ENCODE measurements around the gene SOCS2.
"Not testable (repeated sequence)": the region's sequence is repeated elsewhere in the genome, so short reads cannot be mapped to it uniquely, and the experiment has no call there.

SOCS2 gene

DNA sequence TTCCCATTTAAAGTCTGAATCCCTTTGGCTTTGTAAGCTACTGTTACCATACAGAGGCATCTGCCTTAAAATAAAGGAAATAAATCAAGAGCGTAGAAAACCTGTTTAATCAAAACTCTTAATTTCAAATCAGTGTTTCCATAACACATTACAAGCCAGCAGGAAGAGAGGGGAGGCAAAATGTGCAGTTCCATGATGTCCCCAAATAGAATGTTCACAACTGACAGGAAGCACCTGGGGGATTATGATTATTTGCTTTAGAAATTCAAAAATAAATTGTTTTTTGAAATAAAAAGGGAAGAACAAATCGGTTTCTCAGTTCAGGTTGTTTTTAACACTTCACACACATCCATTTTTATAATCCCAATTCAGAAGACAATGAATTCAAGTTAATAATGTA, 21.4 kb downstream of the SOCS2 start:
- no peak for DNase-seq (ENCODE audit: low read depth in 3 of 3)

DNA sequence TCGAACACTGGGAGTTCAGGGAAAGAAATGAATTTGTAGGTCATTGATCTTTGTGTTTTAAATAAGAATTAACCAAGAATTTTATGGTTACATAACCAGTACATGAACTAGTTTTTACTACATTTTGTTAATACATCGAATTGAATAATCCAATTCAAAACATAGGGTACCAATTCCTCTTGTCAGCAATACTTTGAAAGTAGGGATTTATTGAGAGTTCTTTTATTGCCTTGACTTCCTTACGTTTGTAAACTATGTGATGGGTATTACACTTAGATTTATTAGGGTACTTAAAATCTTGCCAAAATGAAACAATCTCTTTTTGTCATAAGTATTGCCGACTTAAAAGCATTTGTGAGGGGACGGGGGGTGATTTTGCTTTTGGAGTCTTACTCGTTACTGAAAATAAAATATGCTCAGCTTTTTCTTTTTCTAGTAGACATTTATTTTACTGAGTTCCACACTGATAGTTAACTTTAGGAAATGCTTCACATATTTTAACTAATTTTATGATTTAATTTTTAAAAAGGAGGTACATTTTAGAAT, 22.4 kb downstream of the SOCS2 start:
- no peak for DNase-seq (ENCODE audit: low read depth in 3 of 3)

DNA sequence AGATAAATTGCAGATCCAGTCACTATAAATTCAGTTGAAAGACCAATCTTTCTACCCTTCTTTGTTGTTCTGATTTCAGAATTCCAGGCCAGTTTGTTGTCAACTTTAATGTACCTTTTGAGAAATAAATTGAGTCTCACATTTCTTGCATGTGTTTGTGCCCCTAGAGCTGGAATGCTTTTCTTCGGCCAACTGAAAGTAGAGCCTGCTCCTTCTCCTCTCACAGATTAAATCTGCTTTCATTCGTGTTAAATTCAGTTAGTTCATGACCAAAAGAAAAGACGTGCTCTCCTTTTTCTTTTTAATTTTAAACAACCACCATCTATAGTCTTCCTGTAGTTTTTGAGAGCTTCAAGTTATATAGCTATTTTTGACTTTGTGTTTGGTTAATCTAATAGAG, 22.9 kb downstream of the SOCS2 start:
- no peak for DNase-seq (ENCODE audit: low read depth in 3 of 3)

DNA sequence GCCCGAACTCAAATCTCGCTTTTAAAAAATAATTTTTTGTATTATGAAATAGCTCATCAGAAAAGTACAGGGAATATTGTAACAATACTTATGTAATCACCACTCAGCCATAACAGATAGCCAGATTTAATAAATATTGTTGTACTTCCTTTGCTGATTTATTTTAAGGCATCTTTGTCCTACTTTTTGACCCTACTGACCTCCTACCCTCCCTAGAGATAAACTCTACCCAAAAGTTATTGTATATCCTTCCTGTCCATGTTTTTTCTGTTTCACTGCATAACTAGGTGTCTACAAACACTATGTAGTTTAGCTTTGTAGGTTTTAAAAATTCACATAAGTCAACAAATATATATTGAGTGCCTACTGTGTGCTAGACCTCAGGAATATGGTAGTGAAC, 25.1 kb downstream of the SOCS2 start:
- no peak for DNase-seq (ENCODE audit: low read depth in 3 of 3)

DNA sequence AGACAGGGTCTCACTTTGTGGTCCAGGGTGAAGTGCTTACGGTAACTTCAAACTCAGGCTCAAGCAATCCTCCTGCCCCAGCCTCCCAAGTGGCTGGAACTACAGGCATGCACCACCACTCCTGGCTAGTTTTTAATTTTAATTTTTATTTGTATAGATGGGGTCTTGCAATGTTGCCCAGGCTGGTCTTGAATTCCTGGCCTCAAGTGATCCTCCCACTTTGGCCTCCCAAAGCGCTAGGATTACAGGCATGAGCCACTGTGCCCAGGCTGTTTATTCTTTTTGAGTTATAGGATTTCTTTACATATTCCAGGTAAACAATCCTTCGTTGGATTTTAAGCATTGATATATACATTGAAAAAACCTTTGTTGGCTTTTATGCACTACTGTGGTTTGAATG, 26.7 kb downstream of the SOCS2 start:
- DNase-seq (ENCODE audit: low read depth in 3 of 3), result no peak

DNA sequence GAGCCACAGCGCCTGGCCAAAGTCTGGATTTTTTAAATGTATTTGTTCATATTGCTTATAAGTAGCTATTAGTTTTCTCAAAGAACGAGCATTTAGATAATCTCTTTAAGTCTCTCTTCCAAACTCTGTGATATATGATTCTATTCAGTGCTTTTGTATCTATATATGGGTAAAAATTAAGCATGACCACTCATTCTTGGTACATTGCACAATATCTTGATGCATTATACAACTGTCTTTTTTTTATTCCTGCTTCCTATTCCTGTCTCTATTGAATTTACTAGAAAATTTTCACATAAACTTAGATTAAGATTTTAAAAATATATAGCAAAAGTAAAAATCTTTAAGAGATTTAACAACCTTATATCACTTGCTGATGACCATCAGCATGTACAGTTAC, 29.1 kb downstream of the SOCS2 start:
- DNase-seq (ENCODE audit: low read depth in 3 of 3), result no peak

DNA sequence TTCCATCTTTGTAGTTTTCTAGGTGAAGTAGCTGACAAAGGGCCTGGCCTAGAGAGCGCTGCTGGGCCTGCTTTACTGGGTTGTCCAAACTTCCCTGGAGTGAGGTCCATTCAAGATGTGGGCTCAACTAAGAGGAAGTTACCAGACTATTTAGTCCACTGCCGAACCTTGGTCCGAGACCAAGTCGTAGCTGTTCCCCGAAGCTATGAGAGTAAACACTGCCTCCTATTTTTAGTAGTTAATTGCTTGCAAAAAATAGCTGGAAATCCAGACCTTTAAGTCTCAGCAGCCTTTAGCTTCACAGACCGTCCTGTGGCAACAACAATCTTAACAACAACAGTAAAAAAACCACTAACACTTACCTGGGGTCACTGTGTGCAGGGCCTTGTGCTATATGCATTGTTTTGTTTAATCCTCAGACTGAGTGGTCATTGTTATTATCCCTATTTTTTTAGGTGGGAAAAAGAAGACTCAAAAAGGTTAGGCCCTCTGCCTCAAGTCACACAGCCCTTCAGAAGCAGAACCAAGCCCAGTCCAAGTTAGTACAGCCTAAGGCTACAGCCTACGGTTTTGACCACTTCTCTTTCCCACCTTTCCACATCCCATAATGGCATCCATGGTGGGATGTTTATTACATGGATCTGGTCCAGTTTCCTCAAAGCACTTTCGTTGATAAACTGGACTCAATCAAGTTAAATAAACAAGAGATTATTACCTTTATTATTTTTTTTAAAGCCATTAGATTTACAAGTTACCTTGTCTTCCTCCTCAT, 30.6 kb downstream of the SOCS2 start:
- DNase-seq (ENCODE audit: low read depth in 3 of 3), result no peak

DNA sequence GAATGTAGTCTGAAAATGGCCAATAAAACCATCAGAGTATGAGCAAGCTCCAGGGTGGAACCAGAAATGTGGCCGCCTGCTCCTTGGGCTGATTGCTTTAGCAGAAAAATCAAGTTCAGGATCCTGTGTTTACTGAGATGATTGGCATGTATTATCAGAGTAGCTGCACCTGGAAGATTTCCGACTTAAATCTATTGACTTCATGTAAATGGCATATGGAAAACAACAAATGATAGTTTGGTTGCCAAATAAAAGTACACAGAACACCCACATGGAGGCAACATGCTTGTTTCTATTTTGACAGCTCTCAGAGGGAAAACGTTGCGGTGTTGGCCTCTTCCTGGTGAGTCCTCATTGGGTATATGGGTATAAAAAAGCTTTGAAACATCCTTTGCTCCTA, 31.3 kb downstream of the SOCS2 start:
- no peak for DNase-seq (ENCODE audit: low read depth in 3 of 3)

DNA sequence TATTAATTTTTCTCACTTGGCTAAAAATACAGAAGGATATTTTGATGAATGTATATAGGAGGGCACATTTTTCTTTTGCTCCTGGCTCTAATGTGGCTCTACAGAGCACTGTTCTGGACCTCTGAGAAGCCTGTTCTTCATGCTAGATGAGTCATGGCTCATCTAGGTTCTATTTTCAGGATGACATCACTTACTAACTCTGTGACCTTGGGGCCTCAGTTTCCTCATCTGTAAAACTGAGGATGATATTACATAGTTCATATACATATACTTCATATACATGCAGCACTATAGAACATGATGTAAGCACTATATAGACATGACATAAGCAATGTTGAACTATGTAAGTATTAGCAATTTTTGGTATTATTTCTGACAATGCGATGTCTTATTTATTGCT, 35.8 kb downstream of the SOCS2 start:
- no peak for DNase-seq (ENCODE audit: low read depth in 3 of 3)

DNA sequence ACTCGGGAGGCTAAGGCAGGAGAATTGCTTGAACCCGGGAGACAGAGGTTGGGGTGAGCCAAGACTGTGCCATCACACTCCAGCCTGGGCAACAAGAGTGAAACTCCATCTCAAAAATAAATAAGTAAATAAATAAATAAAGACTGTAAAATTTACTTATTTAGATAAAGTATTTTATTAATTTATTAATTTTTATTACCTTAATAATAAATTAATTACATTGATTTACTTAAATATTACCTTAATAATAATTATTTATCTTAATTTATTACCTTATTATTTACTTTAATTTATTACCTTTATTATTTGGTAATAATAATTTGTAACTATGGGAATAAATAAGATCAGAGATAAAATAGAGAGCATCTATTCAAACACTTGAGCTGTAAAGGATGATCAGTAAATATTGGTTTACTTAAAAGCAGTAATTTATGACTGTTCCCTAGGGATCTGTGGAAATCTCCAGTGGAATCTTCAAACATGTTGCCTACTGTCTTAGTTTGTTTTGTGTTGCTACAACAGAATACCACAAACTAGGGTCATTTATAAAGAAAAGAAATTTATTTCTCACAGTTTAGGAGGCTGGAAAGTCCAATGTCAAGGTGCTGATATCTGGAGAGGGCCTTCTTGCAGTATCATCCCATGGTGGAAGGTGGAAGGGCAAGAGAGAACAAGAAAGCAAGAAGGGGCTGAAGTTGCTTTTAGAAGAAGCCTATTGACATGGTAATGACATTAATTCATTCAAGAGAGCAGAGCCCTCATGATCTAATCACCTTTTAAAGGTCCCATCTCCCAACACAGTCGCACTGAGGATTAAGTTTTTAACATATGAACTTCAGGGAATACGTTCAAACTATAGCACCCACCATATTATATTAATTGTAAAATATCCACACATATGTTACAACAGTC, 37.1 kb downstream of the SOCS2 start:
- no peak for DNase-seq (ENCODE audit: low read depth in 3 of 3)

DNA sequence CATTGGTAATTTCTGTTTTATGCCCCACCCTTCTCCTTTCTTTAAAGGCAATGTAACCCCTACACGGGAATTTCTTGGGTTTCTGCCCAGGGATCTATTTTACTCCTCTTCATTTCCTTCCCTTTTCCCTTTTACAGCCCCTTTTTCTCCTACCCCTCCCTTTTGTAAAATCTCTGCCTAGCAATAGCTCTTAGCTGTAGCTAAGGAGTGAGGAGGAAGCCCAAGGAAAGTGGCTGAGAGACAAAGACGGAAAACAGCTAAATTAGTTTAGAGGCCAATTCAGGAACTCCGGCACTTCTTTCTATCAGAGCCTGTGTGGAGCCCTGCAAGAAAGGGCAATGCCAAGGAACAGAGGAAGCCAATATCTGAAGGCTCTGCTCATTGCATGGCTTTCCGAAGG, 40.3 kb downstream of the SOCS2 start:
- DNase-seq (ENCODE audit: low read depth in 3 of 3), result no peak

DNA sequence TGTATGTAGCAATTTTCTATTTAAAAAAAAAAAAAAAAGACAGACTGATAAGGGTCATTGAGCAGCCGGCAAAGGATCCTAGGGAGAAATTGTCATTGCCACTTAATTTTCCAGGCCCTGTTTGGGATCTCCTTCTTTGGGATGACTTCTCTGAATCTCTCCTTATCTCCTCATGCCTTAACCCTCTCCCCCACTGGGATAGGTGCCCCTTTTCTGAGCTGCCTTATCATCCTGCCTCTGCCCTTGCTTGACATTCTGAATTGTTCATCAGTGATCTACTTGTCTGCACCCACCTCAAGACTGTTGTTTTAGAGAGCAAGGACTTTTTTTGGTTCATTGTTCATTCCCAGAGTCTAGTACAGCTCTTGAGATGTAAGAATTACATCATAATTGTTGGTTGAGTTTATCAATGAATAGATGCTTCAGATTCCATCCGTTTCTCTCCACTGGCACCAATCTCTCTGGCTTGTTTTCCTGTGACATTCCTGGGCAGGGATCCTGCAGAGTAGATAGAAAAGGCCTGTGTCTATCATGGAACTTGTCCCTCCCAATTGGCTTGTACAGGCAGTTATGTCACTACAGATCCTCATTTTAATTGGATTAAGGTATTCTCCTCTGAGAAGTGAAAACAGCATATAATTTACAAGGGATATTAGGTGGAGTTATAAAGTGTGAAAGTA, 42.6 kb downstream of the SOCS2 start:
- DNase-seq (ENCODE audit: low read depth in 3 of 3), result no peak

DNA sequence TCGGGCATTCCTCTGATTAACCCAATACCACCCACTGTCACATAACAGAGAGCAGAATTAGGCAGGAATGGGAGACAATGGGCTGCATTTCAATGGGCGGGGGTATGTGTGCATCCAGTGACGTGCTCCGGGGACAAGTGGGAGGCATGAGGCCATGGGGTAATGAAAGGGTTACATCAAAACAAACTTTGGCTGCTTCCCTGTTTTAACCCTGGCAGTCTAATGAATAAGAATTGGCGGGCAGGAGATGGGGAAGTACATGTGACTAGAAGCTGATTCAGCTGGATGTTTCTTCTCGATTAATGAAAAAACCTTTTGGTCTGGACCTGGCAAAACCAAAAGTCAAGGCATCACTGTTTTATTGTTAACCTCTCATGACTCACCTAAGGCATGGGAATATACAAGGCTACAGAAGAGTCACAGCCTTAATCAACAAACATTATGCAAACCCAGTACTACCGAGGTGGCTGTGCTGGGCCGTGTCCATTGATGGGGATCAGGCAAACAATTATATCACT, 44.2 kb downstream of the SOCS2 start:
- DNase-seq (ENCODE audit: low read depth in 3 of 3), result no peak

DNA sequence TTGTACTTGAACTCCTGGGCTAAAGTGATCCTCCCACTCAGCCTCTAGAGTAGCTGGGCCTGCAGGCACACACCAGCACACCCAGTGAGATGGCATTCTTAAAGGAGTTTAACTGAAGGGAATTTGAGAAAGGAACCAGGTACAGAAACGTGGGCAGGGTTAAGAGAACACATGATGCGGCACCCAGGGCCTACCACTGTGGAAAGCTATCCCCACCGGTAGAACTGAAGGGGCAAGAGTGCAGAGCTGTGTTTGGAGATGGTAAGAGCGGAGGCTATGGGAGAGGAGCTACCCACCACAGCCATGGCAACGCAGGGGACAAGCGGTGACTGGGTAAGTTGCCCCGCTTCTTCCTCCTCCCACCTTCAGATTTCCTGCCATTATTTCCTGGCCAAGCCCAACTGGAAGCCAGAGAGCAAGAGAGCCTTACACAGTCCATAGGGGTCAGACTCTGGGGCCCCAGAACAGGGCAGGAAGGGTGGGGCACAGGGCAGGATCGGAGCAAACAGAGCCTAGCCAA, 46.5 kb downstream of the SOCS2 start:
- no peak for DNase-seq (ENCODE audit: low read depth in 3 of 3)

DNA sequence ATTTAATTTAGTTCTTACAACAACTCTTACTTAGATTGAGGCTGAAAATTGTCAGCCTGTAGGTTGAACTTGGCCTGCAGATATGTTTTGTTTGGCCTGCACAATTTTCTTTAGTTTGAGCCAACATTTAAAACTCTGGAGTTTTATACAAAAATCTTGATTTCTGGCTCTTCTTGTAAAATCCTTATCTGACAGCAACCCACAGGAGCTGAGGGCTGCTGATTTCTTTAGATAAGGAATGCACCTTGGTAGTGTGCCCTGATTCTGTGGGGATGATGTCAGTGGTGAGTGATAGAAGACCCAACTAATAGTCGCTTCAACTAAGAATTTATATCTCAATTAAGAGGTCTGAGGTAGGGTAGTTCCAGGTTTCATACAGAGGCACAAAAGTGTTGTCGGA, 49.5 kb downstream of the SOCS2 start:
- DNase-seq (ENCODE audit: low read depth in 3 of 3), result no peak

DNA sequence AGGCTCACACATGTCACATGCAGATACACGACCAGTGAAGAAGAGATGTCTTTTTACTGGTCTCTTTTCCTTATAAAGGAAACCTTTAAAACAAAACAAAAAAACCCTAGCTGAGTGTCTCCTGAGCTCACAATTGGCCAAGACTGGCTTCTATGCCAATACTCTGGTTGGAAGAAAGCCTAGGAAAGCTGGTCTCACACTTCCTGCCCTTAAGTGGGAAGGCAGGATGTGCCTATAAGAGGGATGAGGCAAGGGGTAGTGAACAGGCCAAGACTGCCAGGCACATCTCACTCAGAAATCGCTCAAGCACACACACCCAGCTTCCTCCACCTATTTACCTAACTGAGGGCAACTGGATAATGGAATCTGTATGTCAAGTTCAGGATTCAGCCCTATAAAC, 50.0 kb downstream of the SOCS2 start:
- no peak for DNase-seq (ENCODE audit: low read depth in 3 of 3)

DNA sequence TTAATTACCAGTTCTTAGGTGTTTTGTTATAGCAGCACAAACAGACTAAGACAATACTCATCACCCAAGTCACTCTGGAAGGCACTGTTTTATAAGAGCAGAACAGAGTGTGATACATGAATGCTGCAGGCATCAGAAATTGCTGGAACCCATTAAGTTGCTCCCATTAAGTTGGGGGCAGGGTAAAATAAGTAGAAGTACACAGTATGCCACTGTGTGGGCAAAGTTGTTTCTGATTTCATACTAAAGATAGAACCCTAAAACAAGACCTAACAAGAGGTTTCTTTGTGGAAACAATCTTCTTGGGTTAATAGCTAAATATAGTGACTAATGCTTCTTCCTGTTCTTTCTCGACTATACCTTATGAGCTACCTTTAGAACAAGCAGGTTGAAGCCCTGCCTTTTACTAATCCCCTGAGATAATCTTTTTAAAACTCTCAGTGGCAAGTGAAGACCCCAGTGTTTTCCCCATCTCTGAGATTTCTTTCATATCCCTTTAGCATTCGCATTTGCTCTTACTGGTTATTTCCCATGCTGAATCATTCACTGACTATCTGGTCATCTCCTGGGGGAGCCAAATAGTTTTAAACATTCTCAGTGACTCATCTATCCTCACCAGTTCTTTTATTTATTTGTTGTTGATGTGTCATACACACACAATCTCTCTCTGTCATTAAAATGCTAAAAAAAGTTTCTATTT, 52.3 kb downstream of the SOCS2 start:
- no peak for DNase-seq (ENCODE audit: low read depth in 3 of 3)

DNA sequence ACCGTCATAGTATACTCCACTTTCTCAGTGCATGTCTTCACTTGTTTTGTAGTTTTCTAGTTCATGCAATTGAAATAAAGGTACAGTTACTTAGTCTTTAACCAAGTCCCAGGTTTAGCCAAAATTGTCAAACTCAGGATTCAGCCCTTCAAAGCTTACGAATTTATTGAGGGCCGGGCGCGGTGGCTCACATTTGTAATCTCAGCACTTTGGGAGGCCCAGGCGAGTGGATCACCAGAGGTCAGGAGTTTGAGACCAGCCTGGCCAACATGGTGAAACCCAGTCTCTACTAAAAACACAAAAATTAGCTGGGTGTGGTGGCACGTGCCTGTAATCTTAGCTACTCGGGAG, 52.8 kb downstream of the SOCS2 start:
- not testable (repeated sequence) for DNase-seq (ENCODE audit: low read depth in 3 of 3)

DNA sequence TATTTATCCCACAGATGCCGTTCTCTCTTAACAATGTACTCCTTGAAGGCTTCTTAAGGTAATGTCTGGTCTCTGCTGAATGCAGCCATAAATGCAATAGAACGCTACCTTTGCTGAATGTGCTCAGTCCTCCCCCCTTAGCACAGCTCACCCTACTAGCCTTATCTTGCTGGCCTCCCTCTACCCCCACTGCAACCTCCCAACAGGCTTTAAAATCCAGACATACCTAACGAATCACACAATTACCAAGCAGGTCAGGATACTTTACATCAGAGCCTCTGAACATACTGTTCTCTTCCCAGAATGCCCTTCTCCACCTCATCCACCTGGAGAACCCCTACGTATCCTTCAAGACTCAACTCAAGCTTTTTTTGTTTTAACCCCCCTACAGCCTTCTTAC, 53.7 kb downstream of the SOCS2 start:
- no peak for DNase-seq (ENCODE audit: low read depth in 3 of 3)

Measured in stimulated activated CD4-positive, alpha-beta T cell treated with anti-CD3 and anti-CD28 coated beads, TNF-alpha, amount 100 ng/mL, for 48 hours (primary cell).